ENCODE data around the gene UBE2R2. TPM values are rescaled to one million over a fixed set of nuclear protein-coding genes. Genes with fewer than 3 reads are reported as not detected.

UBE2R2 gene
- total RNA-seq, 4 donors from 2014 or later = 30.4 to 39.9 (median 36.5) TPM

- 97 to 100% methylated on average over 3 of the region's 3 CpGs for WGBS, 2 donors
- TF ChIP-seq CTCF (IDR thresholded peaks at IDR 0.05) = no peak
- TF ChIP-seq POLR2A (IDR thresholded peaks at IDR 0.05) = no peak
- DNase-seq (ENCODE audit: low spot score in 2 of 2) = no peak
- H3K4me3 ChIP-seq (ENCODE audit: low read depth, poor library complexity, severe bottlenecking) = no peak overlapping the region
- intact Hi-C loops (cut with DNase I; ENCODE audit: low total_unique reads) = no loop called here
Observed at GRCh38 chr9:33908114-33908513, 91.2 kb downstream of the UBE2R2 start.

- no peak for DNase-seq (ENCODE audit: low spot score in 2 of 2)
- WGBS, 2 donors = 94 to 97% methylated on average over 4 of the region's 4 CpGs
- TF ChIP-seq POLR2A (IDR thresholded peaks at IDR 0.05) = no peak
- no peak for TF ChIP-seq CTCF (IDR thresholded peaks at IDR 0.05)
- H3K4me3 ChIP-seq (ENCODE audit: low read depth, poor library complexity, severe bottlenecking) = no peak overlapping the region
- intact Hi-C loops (cut with DNase I; ENCODE audit: low total_unique reads) = no loop called here
Observed at GRCh38 chr9:33908749-33909148, 91.8 kb downstream of the UBE2R2 start.

GRCh38 chr9:33913541-33913940, 96.6 kb downstream of the UBE2R2 start:
- intact Hi-C loops (cut with DNase I; ENCODE audit: low total_unique reads) = no loop called here
- 76 to 86% methylated on average over 1 of the region's 1 CpG for WGBS, 2 donors
- no peak overlapping the region for H3K4me3 ChIP-seq (ENCODE audit: low read depth, poor library complexity, severe bottlenecking)
- no peak for TF ChIP-seq CTCF (IDR thresholded peaks at IDR 0.05)
- no peak for TF ChIP-seq POLR2A (IDR thresholded peaks at IDR 0.05)
- DNase-seq (ENCODE audit: low spot score in 2 of 2) = no peak

GRCh38 chr9:33914887-33915628, 98.1 kb downstream of the UBE2R2 start:
- intact Hi-C loops (cut with DNase I; ENCODE audit: low total_unique reads) = no loop called here
- no peak overlapping the region for H3K4me3 ChIP-seq (ENCODE audit: low read depth, poor library complexity, severe bottlenecking)
- TF ChIP-seq CTCF (IDR thresholded peaks at IDR 0.05) (no peak), POLR2A (IDR thresholded peaks at IDR 0.05) (no peak)
- WGBS, 2 donors = 95 to 97% methylated on average over 3 of the region's 3 CpGs
- DNase-seq (ENCODE audit: low spot score in 2 of 2) = no peak

GRCh38 chr9:33917036-33917435, 100.1 kb downstream of the UBE2R2 start:
- WGBS, 2 donors = 95 to 96% methylated on average over 9 of the region's 9 CpGs
- intact Hi-C loops (cut with DNase I; ENCODE audit: low total_unique reads) = no loop called here
- no peak for DNase-seq (ENCODE audit: low spot score in 2 of 2)
- TF ChIP-seq CTCF (IDR thresholded peaks at IDR 0.05) (no peak), POLR2A (IDR thresholded peaks at IDR 0.05) (no peak)
- H3K4me3 ChIP-seq (ENCODE audit: low read depth, poor library complexity, severe bottlenecking) = no peak overlapping the region
